ENCODE results near the gene CTSA. TPM values are rescaled to one million over a fixed set of nuclear protein-coding genes. Genes with fewer than 3 reads are reported as not detected.

Gene CTSA
- total and polyA plus RNA-seq, 2 of the 4 experiments (the other 2 are of a cell fraction) = 19.0 to 312 TPM

DNA sequence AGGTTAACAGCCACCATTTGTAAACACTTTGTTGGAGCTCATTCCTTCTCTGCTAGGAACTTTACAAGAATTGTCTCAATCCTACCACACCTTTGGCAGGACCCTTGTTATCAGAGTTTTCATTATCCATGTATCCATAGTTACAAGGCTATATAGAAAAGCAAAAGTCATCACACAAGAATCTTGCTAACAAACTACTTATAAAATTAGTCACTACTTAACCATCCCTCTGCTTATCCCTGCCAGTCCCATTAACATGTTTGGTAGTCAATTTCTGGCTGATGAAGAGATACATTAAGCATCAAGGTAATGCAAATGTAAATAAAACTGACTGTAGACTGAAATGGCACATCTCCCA, 23.3 kb upstream of the CTSA start:
- H2BK5ac ChIP-seq (ENCODE audit: low read depth, low read length, poor library complexity, severe bottlenecking) = peak overlapping the region; percentile 91
- peak overlapping the region; percentile 14 to 78; a peak in 2 of 4 replicates for H4K8ac ChIP-seq (ENCODE audit: low read depth in 2 of 2, low read length in 2 of 2)
- no peaks in the 10 kb centered on the region for H3K36me3 ChIP-seq (ENCODE audit: control insufficient read depth, insufficient read depth, low read length)
- H2BK15ac ChIP-seq (ENCODE audit: low read depth, low read length) = peak overlapping the region; percentile 54; the same call in 1 of the 3 replicates
- no peak overlapping the region for H3K9ac ChIP-seq (ENCODE audit: low read depth, low read length)
- TF ChIP-seq, protein P1, sequence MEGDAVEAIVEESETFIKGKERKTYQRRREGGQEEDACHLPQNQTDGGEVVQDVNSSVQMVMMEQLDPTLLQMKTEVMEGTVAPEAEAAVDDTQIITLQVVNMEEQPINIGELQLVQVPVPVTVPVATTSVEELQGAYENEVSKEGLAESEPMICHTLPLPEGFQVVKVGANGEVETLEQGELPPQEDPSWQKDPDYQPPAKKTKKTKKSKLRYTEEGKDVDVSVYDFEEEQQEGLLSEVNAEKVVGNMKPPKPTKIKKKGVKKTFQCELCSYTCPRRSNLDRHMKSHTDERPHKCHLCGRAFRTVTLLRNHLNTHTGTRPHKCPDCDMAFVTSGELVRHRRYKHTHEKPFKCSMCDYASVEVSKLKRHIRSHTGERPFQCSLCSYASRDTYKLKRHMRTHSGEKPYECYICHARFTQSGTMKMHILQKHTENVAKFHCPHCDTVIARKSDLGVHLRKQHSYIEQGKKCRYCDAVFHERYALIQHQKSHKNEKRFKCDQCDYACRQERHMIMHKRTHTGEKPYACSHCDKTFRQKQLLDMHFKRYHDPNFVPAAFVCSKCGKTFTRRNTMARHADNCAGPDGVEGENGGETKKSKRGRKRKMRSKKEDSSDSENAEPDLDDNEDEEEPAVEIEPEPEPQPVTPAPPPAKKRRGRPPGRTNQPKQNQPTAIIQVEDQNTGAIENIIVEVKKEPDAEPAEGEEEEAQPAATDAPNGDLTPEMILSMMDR (conservative IDR thresholded peaks at IDR 0.05; ENCODE audit: low read depth, low read length) = no peak
- no peak for TF ChIP-seq MAZ (IDR thresholded peaks at IDR 0.05; ENCODE audit: borderline replicate concordance, low read depth, low read length)
- no peak for TF ChIP-seq CHD1 (IDR thresholded peaks at IDR 0.05; ENCODE audit: low read depth, low read length)
- TF ChIP-seq NFE2L2 (IDR thresholded peaks at IDR 0.05; ENCODE audit: low read depth, low read length) = no peak
- TF ChIP-seq POLR2A (IDR thresholded peaks at IDR 0.05; ENCODE audit: low read depth, low read length) = no peak; the same call in 1 of the 2 replicates
- TF ChIP-seq FOS (IDR thresholded peaks at IDR 0.05; ENCODE audit: low read depth, low read length) = peak; percentile 40; the same call in 1 of the 2 replicates
- H2BK20ac ChIP-seq (ENCODE audit: low read depth, low read length) = peak overlapping the region; percentile 86
- peaks cover 6 to 16% of the 10 kb centered on the region in 2 experiments; a peak in 3 of 4 replicates for H3K79me1 ChIP-seq (ENCODE audit: low read depth in 1 of 2, low read length in 2 of 2)
- peak overlapping the region; percentile 21; the same call in 1 of the 2 replicates for H3K4ac ChIP-seq (ENCODE audit: low read depth, low read length)
- ChIA-PET CTCF (interaction anchor here (0.6 to 1.5 kb wide), 2 partner anchors 9 to 120 kb away, joined by 4 to 5 read pairs; no protein-coding TSS in a partner anchor), POLR2A (ENCODE audit: unreplicated experiment) (interaction anchor here (1.3 kb wide), 1 partner anchor 66 kb away, joined by 3 read pairs; no protein-coding TSS in a partner anchor)
- peak overlapping the region; percentile 16; the same call in 1 of the 2 replicates for H4K5ac ChIP-seq (ENCODE audit: low read depth, low read length)
- peaks cover 5% of the 10 kb centered on the region; the same call in 1 of the 2 replicates for H3K4me1 ChIP-seq (ENCODE audit: control insufficient read depth, insufficient read depth, low read length)
- in situ Hi-C loops (cut with MboI; ENCODE audit: low sequenced_read_pairs) = no loop called here
- peak overlapping the region; percentile 59 for H3K56ac ChIP-seq (ENCODE audit: extremely low read depth, insufficient read depth, low read length)
- peak overlapping the region; percentile 77 for H4K91ac ChIP-seq (ENCODE audit: insufficient read depth, low read depth, low read length)
- H2AK5ac ChIP-seq (ENCODE audit: low read depth, low read length) = no peak overlapping the region
- no peak overlapping the region for H2AK9ac ChIP-seq (replicated peaks; ENCODE audit: low read depth, low read length, poor library complexity)
- peak overlapping the region; percentile 19; the same call in 1 of the 2 replicates for H3K18ac ChIP-seq (ENCODE audit: low read depth, low read length)
- no TSS peak for BruUV-seq (replicated peaks)
- H3K4me3 ChIP-seq (ENCODE audit: insufficient read depth, low read depth, low read length) = no peak overlapping the region
- peak overlapping the region; percentile 25; the same call in 1 of the 2 replicates for H3K14ac ChIP-seq (replicated peaks; ENCODE audit: low read depth, low read length)
- H3K27me3 ChIP-seq (ENCODE audit: control insufficient read depth, insufficient read depth, low read length) = no peaks in the 10 kb centered on the region
- intact Hi-C loops (cut with micrococcal nuclease) = no loop called here
- no peaks in the 10 kb centered on the region; the same call in 1 of the 2 replicates for H4K20me1 ChIP-seq (ENCODE audit: insufficient read depth, low read length)
- ATAC-seq (ENCODE audit: low read depth) (peak; percentile 87), DNase-seq (peak; percentile 81)
- dilution Hi-C loops (cut with HindIII; ENCODE audit: low sequenced_read_pairs, unreplicated experiment) = no loop called here
- peak overlapping the region; percentile 56; the same call in 1 of the 2 replicates for H3K23ac ChIP-seq (ENCODE audit: low read depth, low read length)
- H3K27ac ChIP-seq (ENCODE audit: insufficient read depth, low read length) = peak overlapping the region; percentile 83; the same call in 1 of the 2 replicates
- peak overlapping the region; percentile 76 for H2BK120ac ChIP-seq (ENCODE audit: low read depth, low read length)
- peaks cover 5% of the 10 kb centered on the region for H3K9me1 ChIP-seq (ENCODE audit: insufficient read depth, low read length)
- peak overlapping the region; percentile 36; the same call in 1 of the 2 replicates for H3K4me2 ChIP-seq (ENCODE audit: low read depth, low read length)
- no peaks in the 10 kb centered on the region for H3K9me3 ChIP-seq (ENCODE audit: control insufficient read depth, insufficient read depth, low read length)
- no peak overlapping the region for H2AFZ ChIP-seq (replicated peaks; ENCODE audit: low read length, poor library complexity)
